Neural crest cell (in vitro differentiated cells): ENCODE results near the gene OR2F2. TPM values are rescaled to one million over a fixed set of nuclear protein-coding genes. Genes with fewer than 3 reads are reported as not detected.

Experiments
- DNase-seq: peaks from one replicate; pipeline ENCODE4 v3.0.0; 2021; ENCODE audit warnings: low read depth, mixed read lengths, low spot score
- H3K27ac Mint-ChIP-seq: one replicate; pipeline ENCODE4 v1.8.0; 2021; ENCODE audit warnings: mild to moderate bottlenecking, mixed read lengths; ENCODE audit not compliant: unreplicated experiment
- H3K27me3 Mint-ChIP-seq: 2 replicates; pipeline ENCODE4 v1.8.0; 2021; ENCODE audit warnings: low read depth, mild to moderate bottlenecking, mixed read lengths
- H3K36me3 Mint-ChIP-seq: 2 replicates; pipeline ENCODE4 v1.8.0; 2021; ENCODE audit warnings: low read depth, mild to moderate bottlenecking, mixed read lengths
- H3K4me1 Mint-ChIP-seq: 2 replicates; pipeline ENCODE4 v1.8.0; 2021; ENCODE audit warnings: mixed read lengths
- H3K4me3 Mint-ChIP-seq: one replicate; pipeline ENCODE4 v1.8.0; 2021; ENCODE audit warnings: mild to moderate bottlenecking, mixed read lengths
- H3K9me3 Mint-ChIP-seq: 2 replicates; pipeline ENCODE4 v1.8.0; 2021; ENCODE audit warnings: mixed read lengths
- total RNA-seq: library from RNA; stranded (reverse); gene quantifications from 2 replicates; pipeline ENCODE4 v1.2.1, GENCODE V29; 2021
- TF ChIP-seq, protein P1 (sequence below): fragments of 200-600 bp; sonication (generic); conservative IDR thresholded peaks from 2 replicates; pipeline ENCODE4 v1.5.0; 2021; ENCODE audit warnings: antibody characterized with exemption, mild to moderate bottlenecking

OR2F2 gene
- total RNA-seq, 1 donor from 2014 or later: not detected

DNA sequence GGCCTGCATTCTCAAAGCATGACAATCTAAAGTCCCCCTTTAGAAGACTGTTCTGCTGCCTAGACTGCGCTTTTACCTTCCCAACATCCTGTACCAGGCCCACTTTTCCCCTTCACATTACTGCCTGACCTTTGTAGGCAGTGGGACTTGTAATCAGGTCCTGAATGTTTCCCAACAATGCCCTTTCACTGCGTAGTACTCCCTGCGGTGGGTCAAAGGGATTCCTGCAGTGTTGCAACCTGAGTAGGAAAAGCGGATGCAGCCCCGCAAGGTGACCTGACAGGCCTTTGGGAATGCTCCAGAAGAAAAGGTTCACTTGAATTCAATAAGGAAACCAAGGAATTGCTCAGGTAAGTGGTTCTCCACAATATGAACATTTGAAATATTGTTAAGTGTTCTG, 28.1 kb upstream of the OR2F2 start:
- Mint-ChIP-seq H3K4me3 (no peak overlapping the region), H3K4me1 (peaks cover 9% of the 10 kb centered on the region)

DNA sequence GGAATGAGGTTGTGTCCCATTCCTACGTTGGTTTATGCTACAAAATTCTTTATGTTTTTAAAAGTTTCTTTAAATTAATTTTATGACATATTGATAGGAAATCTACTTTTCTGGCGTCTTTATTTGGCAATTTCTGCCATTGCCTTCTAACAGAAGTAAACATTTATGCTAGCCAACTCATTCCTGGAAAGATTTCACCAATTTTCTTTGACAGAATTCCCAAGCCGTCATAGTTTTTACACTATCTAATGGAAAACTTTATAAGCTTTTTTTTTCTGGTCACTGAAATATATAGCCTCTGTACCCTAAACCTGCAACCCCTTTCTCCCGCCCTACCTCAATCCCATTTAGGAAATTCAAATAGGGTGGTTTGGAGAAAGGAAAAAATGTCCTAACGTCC, 26.9 kb upstream of the OR2F2 start:
- no peaks in the 10 kb centered on the region for H3K36me3 Mint-ChIP-seq
- no peak for DNase-seq
- TF ChIP-seq, protein P1, sequence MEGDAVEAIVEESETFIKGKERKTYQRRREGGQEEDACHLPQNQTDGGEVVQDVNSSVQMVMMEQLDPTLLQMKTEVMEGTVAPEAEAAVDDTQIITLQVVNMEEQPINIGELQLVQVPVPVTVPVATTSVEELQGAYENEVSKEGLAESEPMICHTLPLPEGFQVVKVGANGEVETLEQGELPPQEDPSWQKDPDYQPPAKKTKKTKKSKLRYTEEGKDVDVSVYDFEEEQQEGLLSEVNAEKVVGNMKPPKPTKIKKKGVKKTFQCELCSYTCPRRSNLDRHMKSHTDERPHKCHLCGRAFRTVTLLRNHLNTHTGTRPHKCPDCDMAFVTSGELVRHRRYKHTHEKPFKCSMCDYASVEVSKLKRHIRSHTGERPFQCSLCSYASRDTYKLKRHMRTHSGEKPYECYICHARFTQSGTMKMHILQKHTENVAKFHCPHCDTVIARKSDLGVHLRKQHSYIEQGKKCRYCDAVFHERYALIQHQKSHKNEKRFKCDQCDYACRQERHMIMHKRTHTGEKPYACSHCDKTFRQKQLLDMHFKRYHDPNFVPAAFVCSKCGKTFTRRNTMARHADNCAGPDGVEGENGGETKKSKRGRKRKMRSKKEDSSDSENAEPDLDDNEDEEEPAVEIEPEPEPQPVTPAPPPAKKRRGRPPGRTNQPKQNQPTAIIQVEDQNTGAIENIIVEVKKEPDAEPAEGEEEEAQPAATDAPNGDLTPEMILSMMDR: no peak
- no peaks in the 10 kb centered on the region for H3K9me3 Mint-ChIP-seq
- no peaks in the 10 kb centered on the region for H3K27me3 Mint-ChIP-seq
- no peak overlapping the region for H3K4me3 Mint-ChIP-seq
- H3K4me1 Mint-ChIP-seq: peaks cover 5% of the 10 kb centered on the region
- no peak overlapping the region for H3K27ac Mint-ChIP-seq

More for the DNA sequence above, 28.1 kb upstream of the OR2F2 start:
- DNase-seq: no peak
- Mint-ChIP-seq H3K27ac (no peak overlapping the region), H3K36me3 (no peaks in the 10 kb centered on the region), H3K9me3 (no peaks in the 10 kb centered on the region), H3K27me3 (no peaks in the 10 kb centered on the region)
- TF ChIP-seq, protein P1: no peak

DNA sequence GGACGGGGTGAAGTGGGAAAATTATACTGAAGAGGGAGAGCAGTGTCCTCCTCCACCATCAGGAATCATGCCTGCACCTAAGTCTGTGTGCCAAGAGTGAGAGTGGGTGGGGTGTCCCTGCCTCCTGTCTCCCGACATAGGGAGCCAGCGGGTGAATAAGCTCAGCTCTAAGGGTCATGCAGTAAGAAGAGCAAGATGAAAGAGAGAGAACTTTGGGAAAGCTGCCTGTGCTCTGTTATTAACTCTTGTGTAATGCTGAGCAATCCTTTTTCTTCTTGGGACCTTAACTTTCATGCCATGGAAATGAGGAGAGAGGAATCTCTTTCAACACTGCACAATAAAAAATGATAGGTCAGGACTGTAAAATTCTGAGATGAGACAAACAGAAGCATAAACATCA, 25.2 kb upstream of the OR2F2 start:
- Mint-ChIP-seq H3K27me3 (no peaks in the 10 kb centered on the region), H3K36me3 (no peaks in the 10 kb centered on the region), H3K4me3 (no peak overlapping the region), H3K27ac (no peak overlapping the region), H3K4me1 (peaks cover 5% of the 10 kb centered on the region), H3K9me3 (no peaks in the 10 kb centered on the region)
- no peak for DNase-seq
- TF ChIP-seq, protein P1: no peak

DNA sequence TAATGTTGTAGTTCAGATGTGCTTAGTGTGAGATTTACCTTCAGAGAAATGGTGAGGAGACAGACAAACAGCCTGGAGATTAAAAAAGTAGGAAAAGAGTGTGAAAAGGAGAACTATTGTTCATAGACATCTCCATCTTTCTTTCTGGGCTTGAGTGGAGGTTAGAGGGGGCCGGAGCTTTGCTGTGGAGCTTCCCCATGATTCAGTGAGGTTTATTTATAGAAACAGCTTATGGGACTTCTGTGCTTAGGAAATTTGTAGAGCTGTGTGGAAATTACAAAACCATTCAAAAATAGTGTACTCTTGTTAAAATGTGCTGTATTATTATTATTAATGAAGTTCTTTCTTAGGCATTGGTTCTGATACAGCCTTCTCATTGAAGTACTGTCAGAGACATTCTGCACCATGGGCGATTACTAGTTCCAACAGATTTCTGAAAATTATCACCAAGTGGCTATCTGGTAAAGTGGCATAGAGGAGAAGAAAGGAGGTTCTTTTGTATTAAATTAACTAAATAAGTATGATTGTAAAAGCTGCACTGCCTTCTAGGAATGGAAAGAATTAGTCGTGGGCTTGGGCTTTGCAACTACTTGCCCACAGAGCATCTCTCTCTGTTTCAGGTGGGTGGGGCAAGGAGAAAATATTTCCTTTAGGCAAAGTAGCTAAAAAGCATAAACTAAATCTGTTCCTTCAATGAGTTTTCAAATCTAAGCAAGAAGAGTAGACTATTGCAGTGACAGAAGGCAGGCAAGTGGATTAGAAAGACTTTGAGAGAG, 24.4 kb upstream of the OR2F2 start:
- H3K27me3 Mint-ChIP-seq: no peaks in the 10 kb centered on the region
- H3K4me1 Mint-ChIP-seq: no peaks in the 10 kb centered on the region

DNA sequence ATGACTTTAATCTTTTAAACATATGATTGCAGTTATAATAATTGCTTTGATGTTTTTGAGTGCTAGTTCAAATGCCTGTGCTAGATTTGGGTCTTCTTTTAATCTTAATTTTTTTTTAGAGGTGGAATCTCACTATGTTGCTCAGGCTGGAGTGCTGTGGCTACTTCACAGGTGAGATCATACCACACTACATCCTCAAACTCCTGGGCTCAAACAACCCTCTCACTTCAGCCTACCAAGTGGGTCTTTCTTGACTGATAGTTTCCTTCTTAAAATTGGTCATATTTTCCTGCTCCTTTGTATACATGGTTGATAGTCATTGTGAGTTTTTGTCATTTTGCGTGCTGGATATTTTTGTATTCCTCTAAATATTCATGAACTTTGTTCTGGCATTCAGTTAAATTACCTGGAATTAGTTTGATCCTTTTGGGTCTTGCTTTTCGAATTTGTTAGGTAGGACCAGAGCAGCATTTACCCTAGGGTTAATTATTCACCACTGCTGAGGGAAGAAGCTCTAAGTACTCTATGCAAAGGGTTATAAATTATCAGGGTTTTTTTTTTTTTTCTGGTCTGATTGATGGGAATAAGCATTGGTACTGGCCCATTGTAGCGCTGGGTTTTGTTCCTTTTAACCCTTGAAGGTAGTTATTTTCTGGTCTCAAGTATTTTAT, 21.0 kb upstream of the OR2F2 start:
- Mint-ChIP-seq H3K36me3 (no peaks in the 10 kb centered on the region), H3K9me3 (no peaks in the 10 kb centered on the region)
- no peak for DNase-seq

More for the DNA sequence above, 24.4 kb upstream of the OR2F2 start:
- TF ChIP-seq, protein P1: no peak
- H3K27ac Mint-ChIP-seq: no peak overlapping the region
- H3K4me3 Mint-ChIP-seq: no peak overlapping the region
- DNase-seq: no peak
- H3K36me3 Mint-ChIP-seq: no peaks in the 10 kb centered on the region
- H3K9me3 Mint-ChIP-seq: no peaks in the 10 kb centered on the region

More for the DNA sequence above, 21.0 kb upstream of the OR2F2 start:
- no peaks in the 10 kb centered on the region for H3K4me1 Mint-ChIP-seq
- H3K27ac Mint-ChIP-seq: no peak overlapping the region
- H3K4me3 Mint-ChIP-seq: no peak overlapping the region
- no peaks in the 10 kb centered on the region for H3K27me3 Mint-ChIP-seq
- TF ChIP-seq, protein P1: no peak
